ENCODE results near the gene UBASH3B. TPM values are rescaled to one million over a fixed set of nuclear protein-coding genes. Genes with fewer than 3 reads are reported as not detected.

UBASH3B gene
- total and polyA plus RNA-seq, 2 of the 13 experiments (the other 11 are each of a cell fraction or from before 2014, with no cell fraction given), result 4.4 to 7.6 TPM

- 0% methylated on average over 3 of the region's 3 CpGs for WGBS (ENCODE audit: low lambda C conversion rate)
- Histone ChIP-seq H3K9ac (ENCODE audit: insufficient read depth, low read depth, low read length) (no peak overlapping the region), H3K9me3 (ENCODE audit: low read length) (no peaks in the 10 kb centered on the region), H3K4me1 (ENCODE audit: insufficient read depth, low read length) (no peaks in the 10 kb centered on the region), H3K27me3 (ENCODE audit: control insufficient read depth in 1 of 2, insufficient read depth in 2 of 2, low read length in 2 of 2) (0 out of 5 replicates have a peak, but pooled peaks cover 0 to 3% of the 10 kb centered on the region in 2 experiments), H3K79me2 (ENCODE audit: insufficient read depth, low read length) (no peaks in the 10 kb centered on the region), H3K36me3 (replicated peaks in 1 of 2; ENCODE audit: control insufficient read depth in 1 of 2, insufficient read depth in 2 of 2, low read length in 2 of 2) (no peaks in the 10 kb centered on the region), H3K27ac (ENCODE audit: extremely low read length, insufficient read depth, low read length) (no peak overlapping the region), H3K4me2 (ENCODE audit: low read depth, low read length) (no peak overlapping the region), H4K20me1 (ENCODE audit: insufficient read depth, low read length) (no peaks in the 10 kb centered on the region), H3K4me3 (replicated peaks in 1 of 3; ENCODE audit: insufficient read depth in 1 of 3, low read depth in 2 of 3, low read length in 3 of 3) (no peak overlapping the region), H2AFZ (ENCODE audit: low read length) (no peak overlapping the region)
- no peak for FAIRE-seq
- CTCF ChIA-PET (ENCODE audit: low intra/inter-chr PET ratio, low total read pairs), result no interaction called here
- intact Hi-C loops (cut with micrococcal nuclease; ENCODE audit: unreplicated experiment) (no loop called here), in situ Hi-C loops (cut with HindIII; ENCODE audit: extremely low pct_ligation_motif_present, low pct_unique_long_range_greater_than_20kb) (loop anchor here (10.0 kb wide), 1 partner anchor 163 kb away; no protein-coding TSS in a partner anchor)
- ATAC-seq, result no peak
- TF ChIP-seq ZNF558 (CRISPR knock-in tag; IDR thresholded peaks at IDR 0.05; ENCODE audit: borderline replicate concordance), result no peak
- no peak for TF ChIP-seq ONECUT2 (CRISPR knock-in tag; IDR thresholded peaks at IDR 0.05)
- no peak for TF ChIP-seq ZNF121 (CRISPR knock-in tag; IDR thresholded peaks at IDR 0.05)
- TF ChIP-seq GTF3A (CRISPR knock-in tag; conservative IDR thresholded peaks at IDR 0.05), result no peak
- TF ChIP-seq TFE3 (CRISPR knock-in tag; IDR thresholded peaks at IDR 0.05), result no peak
- TF ChIP-seq KDM6A (CRISPR knock-in tag; IDR thresholded peaks at IDR 0.05; ENCODE audit: low read depth), result no peak
- DNase-seq (ENCODE audit: low spot score), result no peak
- POLR2A ChIA-PET, result no interaction called here
- BruUV-seq (replicated peaks), result no TSS peak
Measured at GRCh38 chr11:122861631-122862030, 206.1 kb downstream of the UBASH3B start.

- in situ Hi-C loops (cut with HindIII; ENCODE audit: extremely low pct_ligation_motif_present, low pct_unique_long_range_greater_than_20kb), result loop anchor here (10.0 kb wide), 1 partner anchor 163 kb away; no protein-coding TSS in a partner anchor
- Histone ChIP-seq H3K36me3 (replicated peaks in 1 of 2; ENCODE audit: control insufficient read depth in 1 of 2, insufficient read depth in 2 of 2, low read length in 2 of 2) (no peaks in the 10 kb centered on the region), H3K9ac (ENCODE audit: insufficient read depth, low read depth, low read length) (no peak overlapping the region), H4K20me1 (ENCODE audit: insufficient read depth, low read length) (no peaks in the 10 kb centered on the region), H3K27ac (ENCODE audit: extremely low read length, insufficient read depth, low read length) (no peak overlapping the region), H3K4me3 (replicated peaks in 1 of 3; ENCODE audit: insufficient read depth in 1 of 3, low read depth in 2 of 3, low read length in 3 of 3) (no peak overlapping the region), H3K27me3 (ENCODE audit: control insufficient read depth in 1 of 2, insufficient read depth in 2 of 2, low read length in 2 of 2) (0 out of 5 replicates have a peak, but pooled peaks cover 0 to 3% of the 10 kb centered on the region in 2 experiments), H3K4me2 (ENCODE audit: low read depth, low read length) (no peak overlapping the region), H3K79me2 (ENCODE audit: insufficient read depth, low read length) (no peaks in the 10 kb centered on the region), H3K9me3 (ENCODE audit: low read length) (no peaks in the 10 kb centered on the region), H3K4me1 (ENCODE audit: insufficient read depth, low read length) (no peaks in the 10 kb centered on the region), H2AFZ (ENCODE audit: low read length) (no peak overlapping the region)
- no peak for ATAC-seq
- ChIA-PET CTCF (ENCODE audit: low intra/inter-chr PET ratio, low total read pairs) (no interaction called here), POLR2A (no interaction called here)
- intact Hi-C loops (cut with micrococcal nuclease; ENCODE audit: unreplicated experiment), result no loop called here
- 0% methylated on average over 1 of the region's 1 CpG for WGBS (ENCODE audit: low lambda C conversion rate)
- no peak for DNase-seq (ENCODE audit: low spot score)
- no TSS peak for BruUV-seq (replicated peaks)
- no peak for FAIRE-seq
- no peak for TF ChIP-seq EEA1 (CRISPR knock-in tag; IDR thresholded peaks at IDR 0.05; ENCODE audit: borderline replicate concordance)
- TF ChIP-seq TBP (CRISPR knock-in tag; IDR thresholded peaks at IDR 0.05), result no peak
- TF ChIP-seq AGO1 (IDR thresholded peaks at IDR 0.05; ENCODE audit: low read depth, low read length, poor library complexity, severe bottlenecking), result no peak
- no peak for TF ChIP-seq REXO4 (CRISPR knock-in tag; IDR thresholded peaks at IDR 0.05; ENCODE audit: borderline replicate concordance)
- no peak for TF ChIP-seq DZIP1 (CRISPR knock-in tag; IDR thresholded peaks at IDR 0.05)
- no peak for TF ChIP-seq ZNF792 (CRISPR knock-in tag; IDR thresholded peaks at IDR 0.05)
- TF ChIP-seq SAP130 (CRISPR knock-in tag; IDR thresholded peaks at IDR 0.05; ENCODE audit: low read depth), result no peak
- no peak for TF ChIP-seq ARID2 (CRISPR knock-in tag; IDR thresholded peaks at IDR 0.05; ENCODE audit: borderline replicate concordance)
- no peak for TF ChIP-seq ARNT (IDR thresholded peaks at IDR 0.05)
- no peak for TF ChIP-seq SOX5 (CRISPR knock-in tag; IDR thresholded peaks at IDR 0.05; ENCODE audit: borderline replicate concordance)
Measured at GRCh38 chr11:122862091-122862490, 206.6 kb downstream of the UBASH3B start.

All from HepG2 (cell line).